Keratinocyte (primary cell): ENCODE measurements around the gene PCCA. TPM values are rescaled to one million over a fixed set of nuclear protein-coding genes. Genes with fewer than 3 reads are reported as not detected.

Experiments
- DNase-seq: peaks from one replicate; pipeline ENCODE4 v3.0.0-alpha.2; 2011; ENCODE audit warnings: low read depth, missing footprints, low spot score
- FAIRE-seq: peaks from 2 replicates; lab custom pipeline; 2011; peaks lifted over from hg19 to GRCh38; lab: Jason Lieb, UNC
- H2AFZ ChIP-seq: 2 replicates; pipeline ENCODE4 v1.6.0; 2012; ENCODE audit warnings: low read length, control low read depth, inconsistent platforms; ENCODE audit not compliant: control insufficient read depth
- H3K27ac ChIP-seq: 2 replicates; pipeline ENCODE4 v1.5.1; 2011; ENCODE audit warnings: low read length; ENCODE audit not compliant: control insufficient read depth, insufficient read depth
- H3K27me3 ChIP-seq: 3 replicates; pipeline ENCODE4 v1.6.0; 2011; ENCODE audit warnings: low read length; ENCODE audit not compliant: control insufficient read depth, insufficient read depth; ENCODE audit errors: extremely low read depth
- H3K36me3 ChIP-seq, 2 experiments: 2 replicates in 1 of 2; 3 replicates in 1 of 2; pipeline ENCODE4 v1.5.1; 2011; ENCODE audit warnings: low read length in 2 of 2, mild to moderate bottlenecking in 1 of 2; ENCODE audit not compliant: control insufficient read depth in 2 of 2, insufficient read depth in 2 of 2; ENCODE audit errors: extremely low read depth in 1 of 2
- H3K4me1 ChIP-seq: 3 replicates; pipeline ENCODE4 v1.5.1; 2011; ENCODE audit warnings: low read length; ENCODE audit not compliant: control insufficient read depth, insufficient read depth; ENCODE audit errors: extremely low read depth
- H3K4me2 ChIP-seq: 3 replicates; pipeline ENCODE4 v1.6.0; 2011; ENCODE audit warnings: low read depth, low read length; ENCODE audit not compliant: control insufficient read depth, insufficient read depth; ENCODE audit errors: extremely low read depth
- H3K4me3 ChIP-seq, 3 experiments: fragments of 200-600 bp in 1 of 3; sonication (generic) in 1 of 3; 2 replicates in 2 of 3; 3 replicates in 1 of 3; pipeline ENCODE4 v1.5.1; 2011 to 2016; ENCODE audit warnings: low read length in 3 of 3, mild to moderate bottlenecking in 3 of 3, control low read depth in 2 of 3, inconsistent platforms in 1 of 3, low read depth in 1 of 3, mixed read lengths in 1 of 3, mixed run types in 1 of 3, moderate library complexity in 1 of 3; ENCODE audit not compliant: control insufficient read depth in 2 of 3, insufficient read depth in 2 of 3; ENCODE audit errors: extremely low read depth in 1 of 3
- H3K79me2 ChIP-seq: 2 replicates; pipeline ENCODE4 v1.6.0; 2012; ENCODE audit warnings: low read length; ENCODE audit not compliant: control insufficient read depth, insufficient read depth
- H3K9ac ChIP-seq: 3 replicates; pipeline ENCODE4 v1.6.0; 2011; ENCODE audit warnings: low read length; ENCODE audit not compliant: control insufficient read depth, insufficient read depth; ENCODE audit errors: extremely low read depth
- H3K9me1 ChIP-seq: 3 replicates; pipeline ENCODE4 v1.6.0; 2011; ENCODE audit warnings: low read length; ENCODE audit not compliant: control insufficient read depth, insufficient read depth; ENCODE audit errors: extremely low read depth
- H3K9me3 ChIP-seq: 2 replicates; pipeline ENCODE4 v1.5.1; 2012; ENCODE audit warnings: low read depth, low read length; ENCODE audit not compliant: control insufficient read depth
- H4K20me1 ChIP-seq: 3 replicates; pipeline ENCODE4 v1.6.0; 2011; ENCODE audit warnings: low read length; ENCODE audit not compliant: control insufficient read depth, insufficient read depth; ENCODE audit errors: extremely low read depth
- CTCF ChIP-seq, 3 experiments: IDR thresholded peaks in 1 of 3; conservative IDR thresholded peaks in 1 of 3; optimal IDR thresholded peaks in 1 of 3; 2 replicates in 2 of 3; 3 replicates in 1 of 3; pipeline versions ENCODE3 to v1.5.1; 2011; ENCODE audit warnings: low read length in 3 of 3, mild to moderate bottlenecking in 3 of 3, moderate library complexity in 2 of 3, control low read depth in 1 of 3, inconsistent platforms in 1 of 3; ENCODE audit not compliant: insufficient read depth in 2 of 3; ENCODE audit errors: extremely low read depth in 1 of 3
- EZH2 ChIP-seq: IDR thresholded peaks from one replicate; pipeline ENCODE4 v1.6.1; 2012; ENCODE audit warnings: inconsistent platforms, mild to moderate bottlenecking, low read length, moderate library complexity
- dilution Hi-C: fragments of 300-500 bp; cut with MboI; formaldehyde crosslinking; loops from one replicate; pipeline ENCODE4 v1.7.0; 2020; ENCODE audit warnings: low sequenced_read_pairs; ENCODE audit not compliant: extremely low pct_ligation_motif_present
- polyA plus RNA-seq, 5 experiments: library from polyadenylated mRNA; depleted of rRNA in 3 of 5; stranded (reverse) in 3 of 5; stranded (forward) in 1 of 5; unstranded in 1 of 5; fragments of >200 nt; gene quantifications; 1 replicate in 1 of 5; 2 replicates in 3 of 5; 3 replicates in 1 of 5; pipeline versions ENCODE4 v1.2.1 to v1.2.3, GENCODE V29; 2011 to 2012; ENCODE audit warnings: missing spikeins in 2 of 5, low read depth in 1 of 5, low replicate concordance in 1 of 5

The PCCA gene
- polyA plus RNA-seq, 1 donor (not counting 4 experiments of a cell fraction or from before 2014, with no cell fraction given): 8.1 TPM

GRCh38 chr13:100549316-100549715 lies 460.4 kb downstream of the PCCA start:
- Histone ChIP-seq H3K27me3 (no peaks in the 10 kb centered on the region), H3K36me3 (no peaks in the 10 kb centered on the region), H3K4me3 (no peak overlapping the region), H4K20me1 (no peaks in the 10 kb centered on the region), H3K9ac (no peak overlapping the region), H3K9me1 (no peaks in the 10 kb centered on the region), H3K79me2 (no peaks in the 10 kb centered on the region), H3K4me2 (no peak overlapping the region), H2AFZ (no peak overlapping the region), H3K27ac (no peak overlapping the region), H3K4me1 (peaks cover 18% of the 10 kb centered on the region), H3K9me3 (no peaks in the 10 kb centered on the region)
- dilution Hi-C loops: no loop called here
- TF ChIP-seq EZH2 (no peak), CTCF (optimal IDR thresholded peaks at IDR 0.05 in 1 of 3, IDR thresholded peaks at IDR 0.05 in 1 of 3, conservative IDR thresholded peaks at IDR 0.05 in 1 of 3; ENCODE audit: extremely low read depth in 1 of 3, insufficient read depth in 2 of 3, low read length in 3 of 3) (no peak)
- FAIRE-seq (no peak), DNase-seq (no peak)

DNA sequence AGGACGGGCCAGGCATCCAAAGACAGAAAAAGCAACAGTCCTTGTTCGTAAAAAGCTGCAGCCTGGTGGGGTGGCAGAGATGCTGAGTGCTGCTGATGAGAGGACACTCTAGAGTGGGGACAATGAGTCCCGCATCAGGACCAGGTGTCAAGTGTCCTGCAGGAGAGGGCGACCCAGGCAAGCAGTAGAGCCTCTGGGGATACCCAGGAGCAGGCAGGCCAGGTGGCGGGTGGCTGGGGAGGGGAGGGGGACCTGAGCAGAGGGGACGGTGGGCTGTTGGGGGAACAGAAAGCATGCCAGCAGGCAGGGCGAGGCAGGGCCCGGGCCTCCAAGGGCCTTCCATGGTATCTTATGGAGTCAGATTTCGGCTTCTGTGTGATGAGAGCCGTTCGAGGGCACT lies 463.9 kb downstream of the PCCA start:
- DNase-seq (no peak), FAIRE-seq (no peak)
- no peaks in the 10 kb centered on the region for H3K9me1 ChIP-seq
- no peaks in the 10 kb centered on the region for H3K36me3 ChIP-seq
- no peaks in the 10 kb centered on the region for H3K9me3 ChIP-seq
- H3K27me3 ChIP-seq: no peaks in the 10 kb centered on the region
- no peak overlapping the region for H3K4me2 ChIP-seq
- no peak overlapping the region for H2AFZ ChIP-seq
- no peak overlapping the region for H3K27ac ChIP-seq
- H4K20me1 ChIP-seq: no peaks in the 10 kb centered on the region
- dilution Hi-C loops: no loop called here
- H3K4me1 ChIP-seq: peaks cover 7% of the 10 kb centered on the region
- H3K9ac ChIP-seq: no peak overlapping the region
- no peak for TF ChIP-seq CTCF (optimal IDR thresholded peaks at IDR 0.05 in 1 of 3, IDR thresholded peaks at IDR 0.05 in 1 of 3, conservative IDR thresholded peaks at IDR 0.05 in 1 of 3; ENCODE audit: extremely low read depth in 1 of 3, insufficient read depth in 2 of 3, low read length in 3 of 3)
- TF ChIP-seq EZH2: no peak
- no peaks in the 10 kb centered on the region for H3K79me2 ChIP-seq
- H3K4me3 ChIP-seq: no peak overlapping the region
